ENCODE results near the gene USP35. TPM values are rescaled to one million over a fixed set of nuclear protein-coding genes. Genes with fewer than 3 reads are reported as not detected.
"Not testable (repeated sequence)": the region's sequence is repeated elsewhere in the genome, so short reads cannot be mapped to it uniquely, and the experiment has no call there.

USP35 gene
- polyA plus RNA-seq, 3 donors: 0.42 to 7.6 (median 0.63) TPM

DNA sequence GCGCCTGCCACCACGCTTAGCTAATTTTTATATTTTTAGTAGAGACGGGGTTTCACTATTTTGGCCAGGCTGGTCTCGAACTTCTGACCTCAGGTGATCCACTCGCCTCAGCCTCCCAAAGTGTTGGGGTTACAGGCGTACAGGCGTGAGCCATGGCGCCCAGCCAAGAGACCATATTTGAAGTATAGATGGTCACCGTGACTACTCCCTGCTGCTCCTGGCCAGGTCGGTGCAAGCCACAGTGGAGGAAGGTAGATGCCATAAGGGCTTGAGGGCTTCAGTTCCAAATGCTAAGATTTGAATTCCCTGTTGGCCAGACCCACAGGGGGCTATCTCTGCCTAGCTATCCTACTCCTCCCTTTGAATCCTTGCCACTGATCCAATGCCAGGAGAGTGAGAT is 34.0 kb downstream of the USP35 start:
- H3K27me3 Mint-ChIP-seq (ENCODE audit: low read depth in 3 of 3); H3K27ac ChIP-seq (ENCODE audit: low read depth in 1 of 2, low read length in 2 of 2); H3K9me3 Mint-ChIP-seq; DNase-seq; H3K4me3 Mint-ChIP-seq; H2AFZ ChIP-seq (ENCODE audit: insufficient read depth, low read depth, low read length, poor library complexity, severe bottlenecking); H3K4me1 ChIP-seq (ENCODE audit: control insufficient read depth in 1 of 2, insufficient read depth in 2 of 2, low read length in 2 of 2); H3K9ac ChIP-seq (ENCODE audit: insufficient read depth, low read length, poor library complexity, severe bottlenecking); H3K27ac Mint-ChIP-seq; H3K9me3 ChIP-seq (replicated peaks in 1 of 2; ENCODE audit: control insufficient read depth in 1 of 2, insufficient read depth in 1 of 2, low read length in 2 of 2); H3K4me3 ChIP-seq (replicated peaks in 1 of 3; ENCODE audit: low read depth in 2 of 3, low read length in 3 of 3); H3K4me1 Mint-ChIP-seq; H3K79me2 ChIP-seq (ENCODE audit: insufficient read depth, low read length); H3K27me3 ChIP-seq (ENCODE audit: control insufficient read depth in 2 of 2, insufficient read depth in 2 of 2, low read length in 2 of 2); H3K4me2 ChIP-seq (replicated peaks; ENCODE audit: extremely low read depth, low read length, poor library complexity, severe bottlenecking): not testable (repeated sequence)
- intact Hi-C loops (cut with micrococcal nuclease): loop anchor here in 1 of 2 donors (10.0 kb wide), 1 partner anchor 212 kb away; no protein-coding TSS in a partner anchor
- Histone ChIP-seq H3K36me3 (replicated peaks in 1 of 2; ENCODE audit: control insufficient read depth in 1 of 2, insufficient read depth in 2 of 2, low read length in 2 of 2) (peaks cover 92 to 98% of the 10 kb centered on the region in 2 donors), H4K20me1 (ENCODE audit: insufficient read depth, low read length) (peaks cover 71% of the 10 kb centered on the region)
- peaks cover 90 to 94% of the 10 kb centered on the region in 2 donors for H3K36me3 Mint-ChIP-seq
- WGBS (ENCODE audit: insufficient coverage): 81% methylated on average over 6 of the region's 10 CpGs

DNA sequence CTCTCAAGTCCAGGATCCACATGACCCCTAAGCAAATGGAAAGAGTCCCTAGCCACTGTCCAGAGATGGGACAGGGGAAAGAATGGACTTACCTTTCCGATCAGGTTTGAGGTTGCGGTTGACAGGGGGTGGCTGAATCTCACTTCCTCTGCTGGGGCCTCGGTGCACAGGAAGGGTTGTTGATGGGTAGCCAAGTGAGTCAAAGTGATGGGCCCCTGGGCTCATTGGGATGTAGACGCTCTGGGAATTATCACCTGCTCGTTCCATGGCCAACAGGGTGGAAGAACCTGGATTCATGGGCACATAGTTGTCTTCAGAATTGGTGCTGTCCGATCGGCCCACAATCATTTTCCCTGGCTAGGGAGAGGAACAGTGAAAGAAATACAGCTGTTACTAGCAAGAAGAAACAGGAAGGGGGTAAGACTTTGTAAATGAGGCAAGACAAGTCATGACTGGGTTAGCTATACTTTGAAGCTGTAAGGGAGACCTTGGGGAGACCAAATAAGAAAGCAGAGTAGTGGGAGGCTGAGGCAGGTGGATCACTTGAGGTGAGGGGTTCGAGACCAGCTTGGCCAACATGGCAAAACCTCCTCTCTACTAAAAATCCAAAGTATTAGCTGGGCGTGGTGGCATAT is 34.7 kb downstream of the USP35 start:
- H3K4me2 ChIP-seq (replicated peaks; ENCODE audit: extremely low read depth, low read length, poor library complexity, severe bottlenecking): no peak overlapping the region
- peaks cover 85 to 91% of the 10 kb centered on the region in 2 donors for H3K36me3 ChIP-seq (replicated peaks in 1 of 2; ENCODE audit: control insufficient read depth in 1 of 2, insufficient read depth in 2 of 2, low read length in 2 of 2)
- DNase-seq: no peak
- TF ChIP-seq, protein P1, sequence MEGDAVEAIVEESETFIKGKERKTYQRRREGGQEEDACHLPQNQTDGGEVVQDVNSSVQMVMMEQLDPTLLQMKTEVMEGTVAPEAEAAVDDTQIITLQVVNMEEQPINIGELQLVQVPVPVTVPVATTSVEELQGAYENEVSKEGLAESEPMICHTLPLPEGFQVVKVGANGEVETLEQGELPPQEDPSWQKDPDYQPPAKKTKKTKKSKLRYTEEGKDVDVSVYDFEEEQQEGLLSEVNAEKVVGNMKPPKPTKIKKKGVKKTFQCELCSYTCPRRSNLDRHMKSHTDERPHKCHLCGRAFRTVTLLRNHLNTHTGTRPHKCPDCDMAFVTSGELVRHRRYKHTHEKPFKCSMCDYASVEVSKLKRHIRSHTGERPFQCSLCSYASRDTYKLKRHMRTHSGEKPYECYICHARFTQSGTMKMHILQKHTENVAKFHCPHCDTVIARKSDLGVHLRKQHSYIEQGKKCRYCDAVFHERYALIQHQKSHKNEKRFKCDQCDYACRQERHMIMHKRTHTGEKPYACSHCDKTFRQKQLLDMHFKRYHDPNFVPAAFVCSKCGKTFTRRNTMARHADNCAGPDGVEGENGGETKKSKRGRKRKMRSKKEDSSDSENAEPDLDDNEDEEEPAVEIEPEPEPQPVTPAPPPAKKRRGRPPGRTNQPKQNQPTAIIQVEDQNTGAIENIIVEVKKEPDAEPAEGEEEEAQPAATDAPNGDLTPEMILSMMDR (IDR thresholded peaks at IDR 0.05): no peak
- peaks cover 6% of the 10 kb centered on the region for H3K79me2 ChIP-seq (ENCODE audit: insufficient read depth, low read length)
- H3K9ac ChIP-seq (ENCODE audit: insufficient read depth, low read length, poor library complexity, severe bottlenecking): no peak overlapping the region
- WGBS (ENCODE audit: insufficient coverage): 82% methylated on average over 7 of the region's 9 CpGs
- Mint-ChIP-seq H3K9me3 (no peaks in the 10 kb centered on the region), H3K27me3 (ENCODE audit: low read depth in 3 of 3) (peaks cover 0 to 5% (median 3%) of the 10 kb centered on the region in 3 donors), H3K27ac (peak overlapping the region in 5 of 7 donors; percentile 0 to 72 (median 31)), H3K4me1 (peaks cover 7% of the 10 kb centered on the region), H3K4me3 (no peak overlapping the region), H3K36me3 (peaks cover 83 to 87% of the 10 kb centered on the region in 2 donors)
- peaks cover 71% of the 10 kb centered on the region for H4K20me1 ChIP-seq (ENCODE audit: insufficient read depth, low read length)
- peaks cover 4 to 9% of the 10 kb centered on the region in 2 donors for H3K4me1 ChIP-seq (ENCODE audit: control insufficient read depth in 1 of 2, insufficient read depth in 2 of 2, low read length in 2 of 2)
- H3K27ac ChIP-seq (ENCODE audit: low read depth in 1 of 2, low read length in 2 of 2): peak overlapping the region in 1 of 2 donors; percentile 1
- H3K9me3 ChIP-seq (replicated peaks in 1 of 2; ENCODE audit: control insufficient read depth in 1 of 2, insufficient read depth in 1 of 2, low read length in 2 of 2): no peaks in the 10 kb centered on the region
- H3K4me3 ChIP-seq (replicated peaks in 1 of 3; ENCODE audit: low read depth in 2 of 3, low read length in 3 of 3): no peak overlapping the region
- no peak overlapping the region for H2AFZ ChIP-seq (ENCODE audit: insufficient read depth, low read depth, low read length, poor library complexity, severe bottlenecking)
- intact Hi-C loops (cut with micrococcal nuclease): loop anchor here in 1 of 2 donors (10.0 kb wide), 1 partner anchor 211 kb away; no protein-coding TSS in a partner anchor
- no peaks in the 10 kb centered on the region for H3K27me3 ChIP-seq (ENCODE audit: control insufficient read depth in 2 of 2, insufficient read depth in 2 of 2, low read length in 2 of 2)
